GM18870 (cell line): ENCODE results near the gene PTGES.

Experiments
- ATAC-seq: cut with Tn5 transposase; IDR thresholded peaks from one replicate; pipeline ENCODE4 v1.9.1; 2021; ENCODE audit warnings: moderate library complexity; ENCODE audit not compliant: unreplicated experiment

Gene PTGES

GRCh38 chr9:129720181-129720864, 32.5 kb downstream of the PTGES start:
- ATAC-seq: no peak

GRCh38 chr9:129719135-129719534, 33.7 kb downstream of the PTGES start:
- no peak for ATAC-seq

GRCh38 chr9:129718647-129719046, 34.2 kb downstream of the PTGES start:
- no peak for ATAC-seq

- no peak for ATAC-seq
Observed at GRCh38 chr9:129717991-129718390, 34.9 kb downstream of the PTGES start.

GRCh38 chr9:129716091-129716490, 36.8 kb downstream of the PTGES start:
- no peak for ATAC-seq

GRCh38 chr9:129714511-129715061, 38.3 kb downstream of the PTGES start:
- no peak for ATAC-seq

GRCh38 chr9:129713402-129713679, 39.5 kb downstream of the PTGES start:
- no peak for ATAC-seq

- no peak for ATAC-seq
Observed at GRCh38 chr9:129712634-129713401, 40.0 kb downstream of the PTGES start.

- no peak for ATAC-seq
Observed at GRCh38 chr9:129710169-129710453, 42.7 kb downstream of the PTGES start.

- ATAC-seq: no peak
Observed at GRCh38 chr9:129709438-129710168, 43.2 kb downstream of the PTGES start.

- ATAC-seq: no peak
Observed at GRCh38 chr9:129708793-129709192, 44.0 kb downstream of the PTGES start.

- ATAC-seq: no peak
Observed at GRCh38 chr9:129704807-129705206, 48.0 kb downstream of the PTGES start.

GRCh38 chr9:129703667-129704355, 49.0 kb downstream of the PTGES start:
- ATAC-seq: no peak

- no peak for ATAC-seq
Observed at GRCh38 chr9:129702589-129703520, 50.0 kb downstream of the PTGES start.

- ATAC-seq: no peak
Observed at GRCh38 chr9:129701549-129701948, 51.3 kb downstream of the PTGES start.

- no peak for ATAC-seq
Observed at GRCh38 chr9:129701054-129701453, 51.8 kb downstream of the PTGES start.

GRCh38 chr9:129698254-129698757, 54.5 kb downstream of the PTGES start:
- ATAC-seq: no peak

- ATAC-seq: no peak
Observed at GRCh38 chr9:129697656-129698253, 55.1 kb downstream of the PTGES start.

GRCh38 chr9:129696944-129697655, 55.7 kb downstream of the PTGES start:
- ATAC-seq: no peak
